Liver (tissue), 9 donors: ENCODE results near the gene ADGRD1. TPM values are rescaled to one million over a fixed set of nuclear protein-coding genes. Genes with fewer than 3 reads are reported as not detected.

Source experiments
- DNase-seq: peaks from one replicate; pipeline ENCODE4 v3.0.0-alpha.2; 2017; ENCODE audit warnings: low spot score
- H3K27ac ChIP-seq, 2 donors: one replicate each; pipeline ENCODE4 v1.7.0; 2013; ENCODE audit warnings: inconsistent platforms in 2 of 2, low read length in 2 of 2, control low read depth in 1 of 2, low read depth in 1 of 2, mild to moderate bottlenecking in 1 of 2
- H3K27me3 ChIP-seq, 4 donors: one replicate each; pipeline versions ENCODE4 v1.6.1 to v1.7.0; 2013; ENCODE audit warnings: low read length in 3 of 4, inconsistent platforms in 1 of 4, mild to moderate bottlenecking in 1 of 4, moderate library complexity in 1 of 4; ENCODE audit not compliant: control insufficient read depth in 4 of 4, insufficient read depth in 4 of 4
- H3K36me3 ChIP-seq, 4 donors: one replicate each; pipeline versions ENCODE4 v1.6.1 to v1.7.0; 2013; ENCODE audit warnings: low read length in 3 of 4, mild to moderate bottlenecking in 3 of 4, low read depth in 1 of 4, moderate library complexity in 1 of 4; ENCODE audit not compliant: control insufficient read depth in 4 of 4, insufficient read depth in 3 of 4
- H3K4me1 ChIP-seq, 4 donors: one replicate each; pipeline versions ENCODE4 v1.6.1 to v1.7.0; 2013; ENCODE audit warnings: low read length in 3 of 4, mild to moderate bottlenecking in 3 of 4, moderate library complexity in 1 of 4; ENCODE audit not compliant: control insufficient read depth in 4 of 4, insufficient read depth in 4 of 4
- H3K4me3 ChIP-seq, 3 donors: one replicate each; pipeline versions ENCODE4 v1.6.1 to v1.7.0; 2013; ENCODE audit warnings: low read length in 3 of 3, control low read depth in 1 of 3, low read depth in 1 of 3, mild to moderate bottlenecking in 1 of 3
- H3K9ac ChIP-seq, 2 donors: one replicate each; pipeline ENCODE4 v1.7.0; 2013; ENCODE audit warnings: low read length in 2 of 2, mild to moderate bottlenecking in 2 of 2, moderate library complexity in 2 of 2, control low read depth in 1 of 2, low read depth in 1 of 2
- H3K9me3 ChIP-seq, 4 donors: one replicate each; pipeline versions ENCODE4 v1.6.1 to v1.7.0; 2013; ENCODE audit warnings: low read length in 3 of 4; ENCODE audit not compliant: control insufficient read depth in 4 of 4
- ATF3 ChIP-seq: IDR thresholded peaks from 2 replicates; pipeline ENCODE4 v1.6.1; 2016; ENCODE audit warnings: antibody characterized with exemption
- CTCF ChIP-seq: fragments of 150-350 bp; IDR thresholded peaks from 2 replicates; pipeline ENCODE4 v1.5.1; 2017; ENCODE audit warnings: improper control_type of control experiment, low read depth, low read length; ENCODE audit not compliant: missing input control
- EGR1 ChIP-seq, 2 donors: IDR thresholded peaks; 2 replicates each; pipeline ENCODE4 v1.6.1; 2016 to 2018; ENCODE audit warnings: antibody characterized with exemption in 2 of 2, low read depth in 2 of 2
- FOXA1 ChIP-seq: IDR thresholded peaks from 2 replicates; pipeline ENCODE4 v1.6.1; 2016; ENCODE audit warnings: antibody characterized with exemption
- FOXA2 ChIP-seq: IDR thresholded peaks from 2 replicates; pipeline ENCODE4 v1.6.1; 2016; ENCODE audit warnings: antibody characterized with exemption
- GABPA ChIP-seq, 2 donors: IDR thresholded peaks in 1 of 2; conservative IDR thresholded peaks in 1 of 2; 2 replicates each; pipeline ENCODE4 v1.6.1; 2016; ENCODE audit warnings: antibody characterized with exemption in 2 of 2, mild to moderate bottlenecking in 1 of 2, moderate library complexity in 1 of 2
- HNF4A ChIP-seq, 2 donors: conservative IDR thresholded peaks; 2 replicates each; pipeline ENCODE4 v1.6.1; 2016; ENCODE audit warnings: antibody characterized with exemption in 2 of 2, mild to moderate bottlenecking in 2 of 2
- HNF4G ChIP-seq: IDR thresholded peaks from 2 replicates; pipeline ENCODE4 v1.6.1; 2016; ENCODE audit warnings: antibody characterized with exemption
- JUND ChIP-seq, 2 donors: IDR thresholded peaks; 2 replicates each; pipeline ENCODE4 v1.6.1; 2016; ENCODE audit warnings: antibody characterized with exemption in 2 of 2
- MAX ChIP-seq: IDR thresholded peaks from 2 replicates; pipeline ENCODE4 v1.6.1; 2016; ENCODE audit warnings: antibody characterized with exemption
- NR2F2 ChIP-seq: IDR thresholded peaks from 2 replicates; pipeline ENCODE4 v1.6.1; 2016; ENCODE audit warnings: antibody characterized with exemption
- RAD21 ChIP-seq, 2 donors: IDR thresholded peaks; 2 replicates each; pipeline ENCODE4 v1.6.1; 2016; ENCODE audit warnings: antibody characterized with exemption in 2 of 2, mild to moderate bottlenecking in 2 of 2
- REST ChIP-seq: IDR thresholded peaks from 2 replicates; pipeline ENCODE4 v1.6.1; 2016; ENCODE audit warnings: antibody characterized with exemption, mild to moderate bottlenecking
- RXRA ChIP-seq, 2 donors: IDR thresholded peaks; 2 replicates each; pipeline ENCODE4 v1.6.1; 2017 to 2018; ENCODE audit warnings: antibody characterized with exemption in 2 of 2, mild to moderate bottlenecking in 1 of 2
- SP1 ChIP-seq: IDR thresholded peaks from 2 replicates; pipeline ENCODE4 v1.6.1; 2018; ENCODE audit warnings: antibody characterized with exemption, mild to moderate bottlenecking
- TAF1 ChIP-seq: conservative IDR thresholded peaks from 2 replicates; pipeline ENCODE4 v1.6.1; 2016; ENCODE audit warnings: antibody characterized with exemption, mild to moderate bottlenecking
- YY1 ChIP-seq: IDR thresholded peaks from 2 replicates; pipeline ENCODE4 v1.6.1; 2016; ENCODE audit warnings: antibody characterized with exemption, mild to moderate bottlenecking
- ZBTB33 ChIP-seq: IDR thresholded peaks from 2 replicates; pipeline ENCODE4 v1.6.1; 2016; ENCODE audit warnings: antibody characterized with exemption
- WGBS: extraction: QIAGEN DNeasy Blood & Tissue Kit; methylation state at CpG from one replicate; pipeline ENCODE4 v1.1.7; 2013; 5-methylcytosine and 5-hydroxymethylcytosine counted together
- polyA plus RNA-seq, 2 donors: library from polyadenylated mRNA; stranded (reverse) in 1 of 2; unstranded in 1 of 2; fragments of 200-250 nt in 1 of 2; fragments of >200 nt in 1 of 2; fragmentation: Nextera tagmentation in 1 of 2; extraction: Ambion mirVana in 1 of 2; gene quantifications; one replicate each; pipeline versions ENCODE4 v1.2.1 to v1.2.3, GENCODE V29; 2013 to 2015
- total RNA-seq, 2 donors: library from RNA; depleted of rRNA; stranded (reverse); fragments of >200 nt; gene quantifications; one replicate each; pipeline ENCODE4 v1.2.3, GENCODE V29; 2014
- donor health status: healthy.
- donor health status: healthy.
- donor health status: healthy.
- donor health status: healthy.
- donor health status: healthy.

ADGRD1 gene
- total and polyA plus RNA-seq, 4 donors, result 2.7 to 7.1 (median 4.6) TPM

GRCh38 chr12:131085125-131085815 lies 131.6 kb downstream of the ADGRD1 start:
- TF ChIP-seq RXRA (IDR thresholded peaks at IDR 0.05) (no peak), JUND (IDR thresholded peaks at IDR 0.05) (no peak), SP1 (no peak)
- Histone ChIP-seq H3K27me3 (no peaks in the 10 kb centered on the region), H3K9me3 (no peaks in the 10 kb centered on the region), H3K4me3 (no peak overlapping the region), H3K27ac (no peak overlapping the region), H3K36me3 (no peaks in the 10 kb centered on the region), H3K9ac (no peak overlapping the region), H3K4me1 (no peaks in the 10 kb centered on the region)
- DNase-seq, result no peak
- WGBS, result 80% methylated on average over 22 of the region's 22 CpGs

GRCh38 chr12:131085816-131086591 lies 132.3 kb downstream of the ADGRD1 start:
- WGBS, result 91% methylated on average over 24 of the region's 24 CpGs
- TF ChIP-seq SP1 (no peak), TAF1 (no peak), FOXA2 (no peak), REST (no peak), RAD21 (IDR thresholded peaks at IDR 0.05) (no peak), ZBTB33 (no peak), RXRA (IDR thresholded peaks at IDR 0.05) (no peak), CTCF (no peak), YY1 (no peak), FOXA1 (no peak), ATF3 (no peak), JUND (IDR thresholded peaks at IDR 0.05) (no peak), NR2F2 (no peak), HNF4G (no peak), EGR1 (IDR thresholded peaks at IDR 0.05; ENCODE audit: low read depth in 2 of 2) (no peak), HNF4A (conservative IDR thresholded peaks at IDR 0.05) (no peak), MAX (no peak), GABPA (IDR thresholded peaks at IDR 0.05 in 1 of 2, conservative IDR thresholded peaks at IDR 0.05 in 1 of 2) (no peak)
- Histone ChIP-seq H3K27ac (no peak overlapping the region), H3K4me3 (no peak overlapping the region), H3K9me3 (no peaks in the 10 kb centered on the region), H3K9ac (no peak overlapping the region), H3K36me3 (no peaks in the 10 kb centered on the region), H3K27me3 (no peaks in the 10 kb centered on the region), H3K4me1 (no peaks in the 10 kb centered on the region)
- no peak for DNase-seq
